H7 (cell line): ENCODE data around the gene DLGAP4. TPM values are rescaled to one million over a fixed set of nuclear protein-coding genes. Genes with fewer than 3 reads are reported as not detected.

ENCODE experiments used
- DNase-seq: peaks from one replicate; pipeline ENCODE4 v3.0.0; 2012
- H3K27me3 ChIP-seq: 2 replicates; pipeline ENCODE4 v1.6.0; 2011; ENCODE audit warnings: mild to moderate bottlenecking, low read length; ENCODE audit not compliant: control insufficient read depth, insufficient read depth
- H3K36me3 ChIP-seq: replicated peaks from 2 replicates; pipeline ENCODE4 v1.5.1; 2011; ENCODE audit warnings: low read length; ENCODE audit not compliant: control insufficient read depth, insufficient read depth
- H3K4me3 ChIP-seq: 2 replicates; pipeline ENCODE4 v1.5.1; 2011; ENCODE audit warnings: low read depth, mild to moderate bottlenecking, control low read depth, low read length, moderate library complexity; ENCODE audit not compliant: insufficient read depth
- total RNA-seq: library from RNA; depleted of rRNA; stranded (reverse); fragments of >200 nt; shearing (Covaris generic); gene quantifications from 2 replicates; pipeline ENCODE4 v1.2.3, GENCODE V29; 2014

Gene DLGAP4
- total RNA-seq, 1 experiment from 2014 or later = 62.8 TPM

DNA sequence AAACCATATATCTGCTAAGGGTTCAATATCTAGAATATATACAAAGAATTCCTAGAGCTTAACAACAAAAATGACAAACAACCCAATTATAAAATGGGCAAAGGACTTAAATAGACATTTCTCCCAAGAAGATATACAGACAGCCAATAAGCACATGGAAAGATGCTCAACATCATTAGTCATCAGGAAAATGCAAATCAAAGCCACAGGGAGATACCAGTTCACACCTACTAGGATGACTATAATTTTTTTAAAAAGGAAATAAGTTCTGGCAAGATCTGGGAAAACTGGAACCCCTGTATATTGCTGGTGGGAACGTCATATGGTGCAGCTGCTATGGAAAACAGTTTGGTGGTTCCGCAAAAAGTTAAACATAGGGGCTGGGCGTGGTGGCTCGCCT, 119.0 kb downstream of the DLGAP4 start:
- no peak for DNase-seq
- no peaks in the 10 kb centered on the region for H3K27me3 ChIP-seq
- no peaks in the 10 kb centered on the region for H3K36me3 ChIP-seq
- no peak overlapping the region for H3K4me3 ChIP-seq

DNA sequence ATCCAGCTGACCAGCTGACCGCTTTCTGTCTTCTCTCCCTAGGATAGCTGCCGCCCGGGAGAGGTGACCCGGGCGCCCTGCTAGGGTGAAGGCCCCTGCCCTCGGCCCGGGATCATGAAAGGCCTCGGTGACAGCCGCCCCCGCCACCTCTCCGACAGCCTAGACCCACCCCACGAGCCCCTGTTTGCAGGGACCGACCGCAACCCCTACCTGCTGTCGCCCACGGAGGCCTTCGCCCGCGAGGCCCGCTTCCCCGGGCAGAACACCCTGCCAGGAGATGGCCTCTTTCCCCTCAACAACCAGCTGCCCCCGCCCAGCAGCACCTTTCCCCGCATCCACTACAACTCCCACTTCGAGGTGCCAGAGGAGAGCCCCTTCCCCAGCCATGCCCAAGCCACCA, 125.5 kb downstream of the DLGAP4 start:
- H3K4me3 ChIP-seq = no peak overlapping the region
- no peaks in the 10 kb centered on the region for H3K36me3 ChIP-seq
- peaks cover 7% of the 10 kb centered on the region for H3K27me3 ChIP-seq
- peak; percentile 52 for DNase-seq

DNA sequence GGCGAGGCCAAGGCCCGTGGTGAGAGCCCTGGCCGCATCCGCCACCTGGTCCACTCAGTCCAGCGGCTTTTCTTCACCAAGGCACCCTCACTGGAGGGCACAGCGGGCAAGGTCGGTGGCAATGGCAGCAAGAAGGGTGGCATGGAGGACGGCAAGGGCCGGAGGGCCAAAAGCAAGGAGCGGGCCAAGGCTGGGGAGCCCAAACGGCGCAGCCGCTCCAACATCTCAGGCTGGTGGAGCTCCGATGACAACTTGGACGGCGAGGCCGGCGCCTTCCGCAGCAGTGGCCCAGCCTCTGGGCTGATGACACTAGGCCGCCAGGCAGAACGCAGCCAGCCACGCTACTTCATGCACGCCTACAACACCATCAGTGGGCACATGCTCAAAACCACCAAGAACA, 126.0 kb downstream of the DLGAP4 start:
- DNase-seq = no peak
- Histone ChIP-seq H3K36me3 (no peaks in the 10 kb centered on the region), H3K4me3 (no peak overlapping the region), H3K27me3 (peaks cover 7% of the 10 kb centered on the region)

DNA sequence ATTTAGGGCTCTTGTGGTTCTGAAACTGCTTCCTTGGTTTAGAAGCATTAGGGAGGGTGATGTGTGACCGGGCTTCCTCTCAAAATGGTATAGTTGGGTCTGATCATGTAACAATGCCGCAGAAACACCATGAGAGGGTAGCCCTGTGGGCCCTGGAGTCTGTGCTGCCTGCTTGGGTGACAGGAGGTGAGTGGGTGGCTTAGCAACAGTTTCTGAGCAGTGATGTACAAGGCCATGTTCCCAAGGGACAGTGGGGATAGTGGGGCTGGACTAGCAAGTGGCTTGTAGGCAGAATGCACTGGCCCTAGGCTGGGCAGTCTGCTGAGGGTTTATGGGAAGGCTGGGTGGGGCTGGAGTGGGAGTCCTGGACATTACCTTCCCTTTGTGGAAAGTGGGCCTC, 128.2 kb downstream of the DLGAP4 start:
- H3K4me3 ChIP-seq = no peak overlapping the region
- no peaks in the 10 kb centered on the region for H3K36me3 ChIP-seq
- no peak for DNase-seq
- H3K27me3 ChIP-seq = peaks cover 7% of the 10 kb centered on the region

DNA sequence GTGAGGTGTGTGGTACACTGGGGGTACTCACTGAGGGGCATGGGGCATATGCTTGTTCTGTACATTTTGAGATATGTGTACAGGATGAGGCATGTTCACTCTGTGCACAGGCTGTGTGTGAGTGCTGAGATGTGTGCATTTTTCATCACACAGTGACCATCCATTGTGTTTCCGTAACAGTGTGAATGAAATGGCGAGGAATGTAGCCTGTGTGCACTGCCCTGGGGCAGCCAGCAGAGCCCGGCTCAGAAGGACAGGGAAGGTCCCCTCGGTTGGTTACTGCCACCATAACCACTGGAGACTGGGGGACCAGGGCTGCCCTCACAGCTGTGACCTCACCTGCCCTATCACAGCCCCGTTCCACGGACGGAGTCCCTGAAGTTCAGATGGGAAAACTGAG, 129.0 kb downstream of the DLGAP4 start:
- no peak for DNase-seq
- Histone ChIP-seq H3K4me3 (no peak overlapping the region), H3K36me3 (no peaks in the 10 kb centered on the region), H3K27me3 (peaks cover 7% of the 10 kb centered on the region)

DNA sequence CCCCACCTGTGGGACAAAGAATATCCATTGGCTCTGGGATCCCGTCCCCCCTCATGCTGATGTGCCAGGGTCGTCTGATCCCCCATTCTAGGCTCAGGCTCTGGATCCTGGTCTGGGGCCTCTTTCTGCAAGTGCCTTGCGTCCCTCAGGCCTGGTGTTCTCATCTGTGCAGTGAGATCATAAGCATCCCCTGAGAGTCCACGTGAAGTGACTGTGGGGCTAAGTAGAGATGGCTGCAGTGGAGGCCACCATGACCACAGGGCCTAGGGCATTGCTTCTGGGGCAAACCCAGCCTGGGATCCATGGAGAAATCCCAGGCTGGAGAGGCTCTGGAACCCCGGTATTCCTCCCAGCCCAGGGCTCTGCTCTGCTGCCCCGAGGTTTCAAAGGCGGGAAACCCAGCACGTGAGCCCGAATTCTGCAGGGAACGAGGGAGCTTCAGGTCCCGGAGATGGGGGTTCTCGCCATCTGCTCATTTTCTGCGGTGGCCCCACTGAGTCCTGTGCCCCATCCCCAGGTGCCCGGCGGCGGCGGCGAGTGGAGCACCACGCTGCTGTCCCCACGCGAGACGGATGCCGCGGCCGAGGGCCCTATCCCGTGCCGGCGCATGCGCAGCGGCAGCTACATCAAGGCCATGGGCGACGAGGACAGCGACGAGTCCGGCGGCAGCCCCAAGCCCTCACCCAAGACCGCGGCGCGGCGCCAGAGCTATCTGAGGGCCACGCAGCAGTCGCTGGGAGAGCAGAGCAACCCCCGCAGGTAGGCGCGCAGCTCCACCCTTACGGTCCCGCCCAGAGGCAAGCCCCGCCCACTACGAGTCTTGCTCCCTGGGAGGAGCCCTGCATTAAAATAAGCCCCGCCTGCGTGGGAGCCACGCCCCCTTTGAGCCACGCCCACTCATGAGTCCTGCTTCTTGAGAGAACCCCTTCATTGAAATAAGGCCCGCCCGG, 129.7 kb downstream of the DLGAP4 start:
- H3K27me3 ChIP-seq = peaks cover 7% of the 10 kb centered on the region

DNA sequence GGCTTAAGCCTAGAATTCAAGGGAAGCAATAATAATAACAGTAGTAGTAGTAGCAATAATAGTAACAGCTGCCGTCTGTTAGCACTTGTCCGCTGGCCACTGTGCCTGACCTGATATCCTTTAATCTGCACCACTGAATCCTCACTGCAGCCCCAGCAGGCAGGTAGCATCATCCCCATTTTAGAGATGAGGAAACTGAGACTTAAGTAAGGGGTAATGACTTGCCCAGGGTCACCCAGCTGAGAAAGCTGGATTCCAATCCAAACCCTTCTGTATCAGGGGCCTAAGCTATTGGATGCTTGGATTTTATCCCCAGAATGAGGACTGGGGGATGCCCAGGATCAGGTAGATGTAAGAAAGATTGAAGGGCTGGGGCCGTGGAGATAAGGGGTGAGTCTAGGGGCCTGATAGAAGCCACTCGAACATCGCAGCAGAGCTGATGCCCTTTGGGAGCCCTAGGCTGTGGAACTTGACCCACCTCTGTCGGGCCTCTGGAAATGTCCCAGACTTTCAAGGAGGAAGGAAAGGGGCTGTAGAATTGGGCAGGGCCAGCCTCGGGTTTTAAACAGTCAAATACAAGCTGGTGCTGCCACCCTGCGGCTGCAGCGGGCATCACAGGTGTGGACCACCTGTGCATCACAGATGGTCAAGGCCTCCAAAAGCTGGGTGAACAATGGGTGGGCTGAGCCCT, 133.0 kb downstream of the DLGAP4 start:
- Histone ChIP-seq H3K36me3 (no peaks in the 10 kb centered on the region), H3K27me3 (peaks cover 7% of the 10 kb centered on the region), H3K4me3 (no peak overlapping the region)
- DNase-seq = peak; percentile 91

More for the DNA sequence above, 129.7 kb downstream of the DLGAP4 start:
- peak; percentile 97 for DNase-seq
- Histone ChIP-seq H3K4me3 (peak overlapping the region; percentile 46), H3K36me3 (no peaks in the 10 kb centered on the region)

DNA sequence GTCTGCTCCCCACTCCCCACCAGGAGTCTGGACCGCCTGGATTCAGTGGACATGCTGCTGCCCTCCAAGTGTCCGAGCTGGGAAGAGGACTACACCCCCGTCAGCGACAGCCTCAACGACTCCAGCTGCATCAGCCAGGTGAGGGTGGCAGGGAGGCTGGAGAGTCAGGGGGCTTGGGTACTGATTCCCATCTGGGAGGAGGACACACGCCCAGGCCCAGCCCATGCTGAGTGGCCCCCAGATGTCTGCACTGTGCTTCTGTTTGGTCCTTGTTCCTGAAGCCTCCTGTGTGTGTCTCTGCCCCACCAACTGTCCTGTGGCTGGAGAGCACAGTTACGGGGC, 133.6 kb downstream of the DLGAP4 start:
- Histone ChIP-seq H3K4me3 (no peak overlapping the region), H3K36me3 (no peaks in the 10 kb centered on the region)
- DNase-seq = no peak

DNA sequence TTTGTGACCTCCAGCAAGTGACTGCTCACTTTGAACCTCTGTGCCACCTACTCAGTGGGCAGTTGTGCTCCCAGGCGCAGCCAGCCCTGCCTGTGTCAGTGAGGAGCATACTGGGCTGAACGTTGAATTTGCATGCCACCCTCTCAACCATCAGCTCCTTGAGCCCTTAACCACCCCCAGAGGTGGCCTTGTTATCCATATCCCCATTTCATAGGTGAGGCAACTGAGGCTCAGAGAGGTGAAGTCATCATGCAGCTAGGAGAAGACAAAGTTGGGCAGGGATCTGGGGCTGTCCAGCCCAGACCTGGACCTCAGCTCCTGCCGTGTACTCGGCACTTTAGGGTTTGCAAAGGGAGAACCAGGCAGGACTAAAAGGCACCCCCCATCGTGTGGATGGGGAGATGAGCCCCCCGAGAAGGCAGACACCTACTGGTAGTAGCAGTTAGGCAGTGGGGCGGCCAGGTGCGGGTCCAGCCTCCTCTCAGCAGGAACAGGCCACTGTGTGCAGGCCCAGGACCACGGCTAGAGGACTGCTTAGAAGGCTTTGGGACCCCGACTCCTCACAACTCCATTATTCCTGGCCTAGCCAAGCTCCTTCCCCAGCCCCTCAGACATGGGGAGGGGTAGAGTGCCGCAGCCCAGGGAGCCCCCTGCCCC, 134.4 kb downstream of the DLGAP4 start:
- no peak overlapping the region for H3K4me3 ChIP-seq
- no peak for DNase-seq
- H3K36me3 ChIP-seq = no peaks in the 10 kb centered on the region
- H3K27me3 ChIP-seq = peaks cover 6% of the 10 kb centered on the region

More for the DNA sequence above, 133.6 kb downstream of the DLGAP4 start:
- peaks cover 7% of the 10 kb centered on the region for H3K27me3 ChIP-seq

DNA sequence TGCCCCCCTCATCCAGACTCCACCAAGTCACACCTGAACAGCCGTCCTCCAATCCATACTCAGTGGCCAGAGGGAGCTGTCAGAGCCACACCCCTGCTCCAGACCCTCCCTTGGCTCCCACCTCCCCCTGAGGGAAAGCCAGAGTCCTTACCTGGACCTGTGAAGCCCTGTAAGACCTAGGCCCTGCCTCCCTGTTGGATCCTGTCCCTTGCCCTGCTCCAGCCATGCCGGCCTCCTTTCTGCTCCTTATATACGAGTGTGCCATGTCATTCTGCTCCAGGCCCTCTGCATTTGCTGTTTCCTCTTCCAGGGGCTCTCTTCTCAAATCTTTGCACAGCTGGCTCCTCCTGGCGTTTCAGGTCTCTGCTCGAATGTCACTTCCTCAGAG, 134.9 kb downstream of the DLGAP4 start:
- Histone ChIP-seq H3K4me3 (no peak overlapping the region), H3K36me3 (no peaks in the 10 kb centered on the region), H3K27me3 (peaks cover under 1% of the 10 kb centered on the region; the same call in 1 of the 2 replicates)
- no peak for DNase-seq

DNA sequence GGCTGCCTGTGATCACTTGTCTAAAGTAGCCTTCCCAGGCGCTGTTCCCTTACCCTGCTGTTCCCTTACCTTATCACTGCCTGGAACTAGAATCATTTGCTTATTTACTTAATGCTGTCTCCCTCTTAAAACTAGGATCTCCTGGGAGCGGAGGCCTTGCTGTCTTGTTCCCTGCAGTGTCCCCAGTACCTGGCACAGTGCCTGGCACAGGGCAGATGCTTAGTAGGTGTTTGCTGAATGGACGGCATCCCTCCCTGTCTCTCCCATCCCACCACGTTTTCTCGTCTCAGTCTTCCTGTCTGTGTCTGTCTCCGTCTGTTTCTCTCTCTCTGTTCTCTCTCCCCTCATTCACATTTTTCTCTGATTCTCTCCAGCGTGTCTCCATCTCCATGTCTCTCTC, 135.3 kb downstream of the DLGAP4 start:
- no peak for DNase-seq
- Histone ChIP-seq H3K4me3 (no peak overlapping the region), H3K36me3 (no peaks in the 10 kb centered on the region), H3K27me3 (no peaks in the 10 kb centered on the region)

DNA sequence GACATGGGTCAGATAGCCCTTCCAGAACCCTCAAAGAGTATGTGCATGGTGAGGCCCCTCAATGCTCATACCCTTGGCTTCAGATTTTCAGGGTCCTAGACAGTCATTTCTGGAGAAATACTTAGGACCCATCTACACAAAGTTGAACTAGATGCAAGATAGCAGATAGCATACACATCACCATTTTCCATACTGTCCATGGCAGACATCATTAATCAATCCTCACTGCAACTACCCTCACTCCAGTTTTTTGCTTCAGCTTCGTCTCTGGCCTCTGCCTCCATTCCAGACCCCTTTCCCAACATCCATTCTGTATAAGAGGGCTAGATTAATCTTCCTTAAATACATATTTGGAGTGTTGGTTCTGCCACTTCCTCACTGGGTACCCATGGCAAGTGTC, 139.7 kb downstream of the DLGAP4 start:
- DNase-seq = no peak
- Histone ChIP-seq H3K36me3 (no peaks in the 10 kb centered on the region), H3K27me3 (no peaks in the 10 kb centered on the region), H3K4me3 (no peak overlapping the region)

DNA sequence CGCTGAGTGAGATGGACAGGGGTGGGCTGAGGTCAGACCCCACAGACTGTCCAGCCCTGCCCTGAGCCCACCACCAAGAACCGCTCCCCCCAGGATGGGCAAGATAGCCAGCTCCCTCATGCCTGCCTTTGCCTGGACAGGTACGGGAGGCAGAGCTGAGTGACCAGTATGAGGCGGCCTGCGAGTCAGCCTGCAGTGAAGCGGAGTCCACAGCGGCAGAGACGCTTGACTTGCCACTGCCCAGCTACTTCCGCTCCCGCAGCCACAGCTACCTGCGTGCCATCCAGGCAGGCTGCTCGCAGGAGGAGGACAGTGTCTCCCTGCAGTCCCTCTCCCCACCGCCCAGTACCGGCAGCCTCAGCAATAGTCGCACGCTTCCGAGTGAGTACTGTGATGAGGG, 140.4 kb downstream of the DLGAP4 start:
- no peak for DNase-seq
- H3K4me3 ChIP-seq = no peak overlapping the region
- no peaks in the 10 kb centered on the region for H3K27me3 ChIP-seq
- no peaks in the 10 kb centered on the region for H3K36me3 ChIP-seq

DNA sequence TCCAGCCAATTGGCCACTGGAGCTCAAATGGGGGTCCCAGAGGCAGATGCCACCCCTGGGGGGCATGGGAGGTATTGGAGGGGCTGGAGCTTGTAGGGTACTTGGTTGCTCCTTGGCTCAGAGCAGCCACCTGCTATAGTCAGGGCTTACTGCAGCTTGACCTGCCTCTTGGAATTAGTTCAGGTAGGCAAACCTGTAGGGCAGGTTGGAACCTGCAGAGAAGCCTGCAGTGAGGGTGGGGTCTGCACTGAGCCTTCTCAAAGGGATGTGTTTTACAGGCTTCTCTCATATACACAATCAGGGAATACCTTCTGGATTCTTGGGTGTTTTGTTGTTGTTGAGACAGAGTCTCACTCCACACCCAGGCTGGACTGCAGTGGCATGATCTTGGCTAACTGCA, 141.0 kb downstream of the DLGAP4 start:
- H3K4me3 ChIP-seq = no peak overlapping the region
- DNase-seq = no peak
- H3K27me3 ChIP-seq = no peaks in the 10 kb centered on the region
- H3K36me3 ChIP-seq = no peaks in the 10 kb centered on the region

DNA sequence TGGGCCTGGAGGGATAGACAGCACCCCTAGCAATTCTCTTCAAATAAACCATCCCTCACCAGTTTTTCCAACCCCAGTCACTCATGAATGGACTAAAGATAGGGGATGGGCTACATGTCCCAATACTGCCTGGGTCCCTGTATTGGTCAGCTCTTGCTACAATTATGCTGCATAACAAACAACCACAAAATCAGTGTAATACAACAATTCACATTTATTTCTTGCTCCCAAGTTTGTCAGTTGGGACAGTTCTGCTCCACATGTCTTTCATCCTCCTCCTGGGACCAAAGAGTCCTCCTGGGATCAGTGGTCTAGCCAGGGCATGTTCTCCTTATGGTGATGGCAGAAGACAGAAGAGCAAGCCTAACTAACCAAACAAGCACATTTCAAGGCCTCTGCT, 143.5 kb downstream of the DLGAP4 start:
- no peak for DNase-seq
- Histone ChIP-seq H3K27me3 (no peaks in the 10 kb centered on the region), H3K4me3 (no peak overlapping the region), H3K36me3 (no peaks in the 10 kb centered on the region)
